ENCODE data around the gene CLDND1.

The CLDND1 gene

DNA sequence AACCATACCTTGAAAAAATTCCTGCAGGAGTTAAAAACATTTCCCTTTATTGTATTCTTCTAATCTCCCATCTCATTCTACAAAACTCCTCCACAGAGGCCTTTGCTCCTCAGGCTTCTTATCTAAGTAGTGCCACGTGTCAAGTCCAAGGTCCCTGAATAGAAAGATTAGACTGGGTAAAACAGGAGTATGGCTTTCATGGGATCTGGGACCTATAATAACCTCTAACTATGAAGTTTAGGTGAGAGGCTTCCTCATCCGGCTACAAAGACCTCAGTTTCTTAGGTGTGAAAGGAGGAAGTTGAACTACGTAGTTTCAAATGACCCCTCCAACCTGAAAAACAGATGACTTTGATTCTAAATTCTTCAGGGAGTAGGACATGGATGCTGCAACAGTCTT, 29.1 kb upstream of the CLDND1 start:
- DNase-seq (ENCODE audit: low read depth): no peak
- TF ChIP-seq CTCF (conservative IDR thresholded peaks at IDR 0.05; ENCODE audit: low read length): no peak
- no peak overlapping the region for H3K4me3 ChIP-seq (ENCODE audit: low read length)

- H3K4me3 ChIP-seq (ENCODE audit: low read length): no peak overlapping the region
Observed at GRCh38 chr3:98551236-98551635, 28.5 kb upstream of the CLDND1 start.

DNA sequence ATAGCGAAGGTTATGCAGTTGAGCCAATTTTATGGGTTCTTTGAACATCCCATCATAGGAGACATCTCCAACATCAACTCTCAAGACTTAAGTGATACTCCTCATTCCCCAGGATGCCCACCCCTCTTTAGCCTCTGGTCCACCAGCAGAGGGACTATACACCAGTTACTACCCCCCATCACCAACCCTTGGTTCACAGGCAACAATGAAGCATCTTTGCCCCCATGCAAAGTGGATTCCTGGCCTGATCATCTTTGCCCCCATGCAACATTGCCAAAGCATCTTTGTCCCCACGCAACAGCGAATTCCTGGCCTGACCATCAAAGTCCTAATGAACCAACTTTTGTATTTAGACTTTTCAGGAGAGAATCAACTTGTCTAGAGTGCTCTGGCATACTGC, 28.1 kb upstream of the CLDND1 start:
- TF ChIP-seq CTCF (conservative IDR thresholded peaks at IDR 0.05; ENCODE audit: low read length): no peak
- no peak for DNase-seq (ENCODE audit: low read depth)
- no peak overlapping the region for H3K4me3 ChIP-seq (ENCODE audit: low read length)

More at GRCh38 chr3:98551236-98551635, 28.5 kb upstream of the CLDND1 start:
- no peak for DNase-seq (ENCODE audit: low read depth)
- TF ChIP-seq CTCF (conservative IDR thresholded peaks at IDR 0.05; ENCODE audit: low read length): no peak

DNA sequence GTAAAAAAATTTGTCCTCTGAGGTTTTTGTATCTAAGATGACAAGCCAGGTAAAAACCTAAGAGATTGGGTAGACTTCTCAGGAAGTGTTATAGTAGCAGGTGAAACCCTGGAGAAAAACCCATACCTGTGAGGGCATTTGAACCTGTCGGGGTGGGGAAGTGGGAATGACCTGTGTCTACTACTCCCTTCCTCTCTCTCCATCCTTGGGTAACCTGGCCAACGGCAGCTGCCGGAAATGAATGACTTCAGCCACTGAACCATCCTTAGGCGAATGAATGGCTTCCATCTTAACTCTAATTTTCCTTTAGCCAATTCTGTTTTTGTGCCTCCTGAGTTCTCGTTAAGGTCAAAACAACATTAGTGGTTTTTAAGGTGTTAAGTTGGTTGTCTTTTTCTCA, 25.8 kb upstream of the CLDND1 start:
- H3K4me3 ChIP-seq (ENCODE audit: low read length): no peak overlapping the region
- TF ChIP-seq CTCF (conservative IDR thresholded peaks at IDR 0.05; ENCODE audit: low read length): no peak
- DNase-seq (ENCODE audit: low read depth): no peak

DNA sequence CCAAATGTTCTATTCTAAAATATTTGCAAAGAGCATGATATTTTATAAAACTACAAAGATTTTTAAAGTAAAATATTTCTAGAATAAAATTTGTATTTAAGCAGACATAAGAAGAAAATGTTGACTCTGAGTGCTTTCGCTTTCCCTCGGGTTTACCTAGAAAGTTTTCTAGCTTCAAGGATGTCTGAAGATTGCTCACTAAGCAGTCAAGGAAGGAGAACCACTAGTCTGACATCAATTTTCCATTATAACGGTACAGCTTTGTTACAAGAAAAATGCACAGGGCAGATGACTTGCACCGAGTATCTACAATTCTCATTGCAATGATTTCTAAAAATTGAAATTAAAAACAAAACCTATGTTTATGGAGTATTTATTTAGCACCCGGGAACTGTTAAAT, 23.2 kb upstream of the CLDND1 start:
- H3K4me3 ChIP-seq (ENCODE audit: low read length): no peak overlapping the region
- TF ChIP-seq CTCF (conservative IDR thresholded peaks at IDR 0.05; ENCODE audit: low read length): no peak
- no peak for DNase-seq (ENCODE audit: low read depth)

GRCh38 chr3:98542623-98543022, 19.9 kb upstream of the CLDND1 start:
- DNase-seq (ENCODE audit: low read depth): no peak
- no peak for TF ChIP-seq CTCF (conservative IDR thresholded peaks at IDR 0.05; ENCODE audit: low read length)
- H3K4me3 ChIP-seq (ENCODE audit: low read length): no peak overlapping the region

DNA sequence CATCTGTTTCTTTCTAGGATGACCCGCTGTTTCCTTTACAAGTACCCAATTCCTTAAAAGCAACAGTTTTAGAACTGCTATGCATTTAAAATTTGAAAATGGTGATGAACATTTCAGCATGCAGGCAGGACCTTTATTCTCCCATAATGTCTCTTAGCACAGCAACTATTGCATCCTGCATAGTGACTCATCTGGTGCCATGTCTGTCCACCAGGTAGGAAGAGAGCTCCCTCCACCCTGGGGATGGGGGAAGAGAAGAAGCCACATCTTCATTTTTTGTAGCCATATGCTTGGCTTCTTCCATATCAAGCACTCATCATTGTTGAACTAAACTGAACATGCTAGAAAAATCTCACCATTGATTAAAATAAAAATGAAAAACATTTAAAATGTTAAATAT, 19.0 kb upstream of the CLDND1 start:
- H3K4me3 ChIP-seq (ENCODE audit: low read length): no peak overlapping the region
- no peak for DNase-seq (ENCODE audit: low read depth)
- TF ChIP-seq CTCF (conservative IDR thresholded peaks at IDR 0.05; ENCODE audit: low read length): no peak
